HEK293 (cell line): ENCODE measurements around the gene SS18L1.

Experiments used
- BCL11A ChIP-seq: fragments of 450-650 bp; formaldehyde crosslinking; IDR thresholded peaks from 2 replicates; pipeline ENCODE4 v1.5.1; 2016; ENCODE audit warnings: low read depth, missing biosample characterization, missing genetic modification characterization
- EGR2 ChIP-seq: fragments of 450-650 bp; formaldehyde crosslinking; IDR thresholded peaks from 2 replicates; pipeline ENCODE4 v1.5.1; 2016; ENCODE audit warnings: low read depth, missing biosample characterization, missing genetic modification characterization
- GFI1B ChIP-seq: fragments of 450-650 bp; formaldehyde crosslinking; IDR thresholded peaks from 2 replicates; pipeline ENCODE4 v1.5.1; 2016; ENCODE audit warnings: missing biosample characterization, missing genetic modification characterization
- KLF7 ChIP-seq: fragments of 450-650 bp; formaldehyde crosslinking; IDR thresholded peaks from 2 replicates; pipeline ENCODE4 v1.5.1; 2016; ENCODE audit warnings: missing biosample characterization, missing genetic modification characterization, borderline replicate concordance
- MEIS1 ChIP-seq: sonication (generic); formaldehyde crosslinking; IDR thresholded peaks from 2 replicates; pipeline ENCODE4 v1.8.1; 2022; ENCODE audit warnings: missing genetic modification reagents, mild to moderate bottlenecking, borderline replicate concordance
- PATZ1 ChIP-seq: fragments of 450-650 bp; formaldehyde crosslinking; IDR thresholded peaks from 2 replicates; pipeline ENCODE4 v1.5.1; 2016; ENCODE audit warnings: missing biosample characterization, missing genetic modification characterization
- TRIM28 ChIP-seq: IDR thresholded peaks from 2 replicates; pipeline ENCODE4 v1.6.1; 2011; ENCODE audit warnings: low read length, control low read depth, borderline replicate concordance
- WT1 ChIP-seq: fragments of 450-650 bp; formaldehyde crosslinking; IDR thresholded peaks from 2 replicates; pipeline ENCODE4 v1.5.1; 2016; ENCODE audit warnings: missing biosample characterization, missing genetic modification characterization
- ZBTB21 ChIP-seq: fragments of 450-650 bp; formaldehyde crosslinking; IDR thresholded peaks from 2 replicates; pipeline ENCODE4 v1.5.1; 2017; ENCODE audit warnings: missing biosample characterization, missing genetic modification characterization
- ZBTB26 ChIP-seq: fragments of 450-650 bp; formaldehyde crosslinking; optimal IDR thresholded peaks from 2 replicates; pipeline ENCODE3; 2016; ENCODE audit warnings: missing biosample characterization, mild to moderate bottlenecking, missing genetic modification characterization
- ZBTB44 ChIP-seq: fragments of 450-650 bp; IDR thresholded peaks from 2 replicates; pipeline ENCODE4 v1.5.1; 2018; ENCODE audit warnings: missing biosample characterization, mild to moderate bottlenecking, missing genetic modification characterization
- ZFHX2 ChIP-seq: fragments of 450-650 bp; formaldehyde crosslinking; conservative IDR thresholded peaks from 2 replicates; pipeline ENCODE4 v1.5.1; 2016; ENCODE audit warnings: missing biosample characterization, missing genetic modification characterization
- ZFP37 ChIP-seq: fragments of 450-650 bp; formaldehyde crosslinking; IDR thresholded peaks from 2 replicates; pipeline ENCODE4 v1.5.1; 2016; ENCODE audit warnings: missing biosample characterization, missing genetic modification characterization
- ZFP69B ChIP-seq: fragments of 450-650 bp; formaldehyde crosslinking; IDR thresholded peaks from 2 replicates; pipeline ENCODE4 v1.5.1; 2016; ENCODE audit warnings: missing biosample characterization, missing genetic modification characterization
- ZNF10 ChIP-seq: fragments of 450-650 bp; formaldehyde crosslinking; IDR thresholded peaks from 2 replicates; pipeline ENCODE4 v1.5.1; 2017; ENCODE audit warnings: missing biosample characterization, missing genetic modification characterization
- ZNF155 ChIP-seq: fragments of 450-650 bp; formaldehyde crosslinking; IDR thresholded peaks from 2 replicates; pipeline ENCODE4 v1.5.1; 2016; ENCODE audit warnings: missing biosample characterization, missing genetic modification characterization
- ZNF26 ChIP-seq: fragments of 450-650 bp; formaldehyde crosslinking; IDR thresholded peaks from 2 replicates; pipeline ENCODE4 v1.5.1; 2016; ENCODE audit warnings: missing biosample characterization, missing genetic modification characterization
- ZNF335 ChIP-seq: fragments of 450-650 bp; formaldehyde crosslinking; conservative IDR thresholded peaks from 2 replicates; pipeline ENCODE4 v1.5.1; 2016; ENCODE audit warnings: missing biosample characterization, missing genetic modification characterization
- ZNF433 ChIP-seq: fragments of 450-650 bp; formaldehyde crosslinking; IDR thresholded peaks from 2 replicates; pipeline ENCODE4 v1.5.1; 2016; ENCODE audit warnings: missing biosample characterization, missing genetic modification characterization, low read depth
- ZNF473 ChIP-seq: fragments of 450-650 bp; formaldehyde crosslinking; IDR thresholded peaks from 2 replicates; pipeline ENCODE4 v1.5.1; 2017; ENCODE audit warnings: missing biosample characterization, missing genetic modification characterization
- ZNF560 ChIP-seq: fragments of 450-650 bp; formaldehyde crosslinking; IDR thresholded peaks from 2 replicates; pipeline ENCODE4 v1.5.1; 2017; ENCODE audit warnings: missing biosample characterization, missing genetic modification characterization, borderline replicate concordance
- ZNF600 ChIP-seq: fragments of 450-650 bp; formaldehyde crosslinking; IDR thresholded peaks from 2 replicates; pipeline ENCODE4 v1.5.1; 2016; ENCODE audit warnings: missing biosample characterization, missing genetic modification characterization
- ZNF645 ChIP-seq: fragments of 450-650 bp; formaldehyde crosslinking; IDR thresholded peaks from 2 replicates; pipeline ENCODE4; 2016; ENCODE audit warnings: missing biosample characterization, missing genetic modification characterization
- ZNF692 ChIP-seq: fragments of 450-650 bp; formaldehyde crosslinking; IDR thresholded peaks from 2 replicates; pipeline ENCODE4 v1.5.1; 2016; ENCODE audit warnings: missing biosample characterization, missing genetic modification characterization
- ZNF768 ChIP-seq: fragments of 450-650 bp; formaldehyde crosslinking; IDR thresholded peaks from 2 replicates; pipeline ENCODE4 v1.5.1; 2018; ENCODE audit warnings: missing biosample characterization, mild to moderate bottlenecking, missing genetic modification characterization
- ZNF776 ChIP-seq: fragments of 450-650 bp; formaldehyde crosslinking; IDR thresholded peaks from 2 replicates; pipeline ENCODE4 v1.5.0; 2017; ENCODE audit warnings: missing biosample characterization, missing genetic modification characterization, borderline replicate concordance
- ZNF785 ChIP-seq: fragments of 450-650 bp; formaldehyde crosslinking; IDR thresholded peaks from 2 replicates; pipeline ENCODE4 v1.5.1; 2016; ENCODE audit warnings: missing biosample characterization, missing genetic modification characterization
- ZSCAN16 ChIP-seq: fragments of 450-650 bp; formaldehyde crosslinking; IDR thresholded peaks from 2 replicates; pipeline ENCODE4 v1.5.1; 2016; ENCODE audit warnings: missing biosample characterization, missing genetic modification characterization
- ZSCAN30 ChIP-seq: fragments of 450-650 bp; IDR thresholded peaks from 2 replicates; pipeline ENCODE4 v1.5.1; 2018; ENCODE audit warnings: missing biosample characterization, mild to moderate bottlenecking, missing genetic modification characterization, moderate library complexity
- ZSCAN4 ChIP-seq: fragments of 450-650 bp; formaldehyde crosslinking; IDR thresholded peaks from 2 replicates; pipeline ENCODE4 v1.5.1; 2017; ENCODE audit warnings: missing biosample characterization, missing genetic modification characterization

SS18L1 gene

GRCh38 chr20:62143081-62143956, at the start of gene SS18L1, which contains the start of gene PSMA7 (continued):
- TF ChIP-seq ZNF26 (tag by site-specific recombination): no peak
- no peak for TF ChIP-seq ZNF473 (tag by site-specific recombination)
- no peak for TF ChIP-seq ZNF433 (tag by site-specific recombination)
- no peak for TF ChIP-seq KLF7 (tag by site-specific recombination)
- TF ChIP-seq ZNF785 (tag by site-specific recombination): no peak
- no peak; the same call in 1 of the 2 replicates for TF ChIP-seq MEIS1
- no peak for TF ChIP-seq ZNF645 (tag by site-specific recombination)
- no peak for TF ChIP-seq BCL11A (tag by site-specific recombination)
- no peak for TF ChIP-seq ZNF10 (tag by site-specific recombination)
- TF ChIP-seq ZFP37 (tag by site-specific recombination): no peak
- TF ChIP-seq PATZ1 (tag by site-specific recombination): no peak
- 0 out of 2 replicates have a peak, but pooled peaks have one; percentile 8 for TF ChIP-seq ZNF600 (tag by site-specific recombination)
- TF ChIP-seq ZNF768 (tag by site-specific recombination): no peak
- TF ChIP-seq TRIM28: no peak
- TF ChIP-seq ZSCAN4 (tag by site-specific recombination): no peak
- peak; percentile 30; the same call in 1 of the 2 replicates for TF ChIP-seq ZNF692 (tag by site-specific recombination)
- TF ChIP-seq ZFHX2 (tag by site-specific recombination): peak; percentile 38; the same call in 1 of the 2 replicates
- no peak for TF ChIP-seq GFI1B (tag by site-specific recombination)
- no peak for TF ChIP-seq ZBTB44 (tag by site-specific recombination)
- TF ChIP-seq ZNF560 (tag by site-specific recombination): no peak
- TF ChIP-seq ZNF155 (tag by site-specific recombination): no peak
- TF ChIP-seq ZBTB26 (tag by site-specific recombination): peak; percentile 91
- TF ChIP-seq WT1 (tag by site-specific recombination): no peak
- TF ChIP-seq ZNF776 (tag by site-specific recombination): no peak
- TF ChIP-seq ZSCAN30: peak; percentile 12; the same call in 1 of the 2 replicates
- no peak; the same call in 1 of the 2 replicates for TF ChIP-seq ZNF335 (tag by site-specific recombination)
- TF ChIP-seq ZFP69B (tag by site-specific recombination): no peak
- TF ChIP-seq ZBTB21 (tag by site-specific recombination): no peak
- TF ChIP-seq EGR2 (tag by site-specific recombination): no peak
- no peak for TF ChIP-seq ZSCAN16 (tag by site-specific recombination)
